Spinal cord (tissue), 10 donors: Measurements from ENCODE around the gene MRPL53. TPM values are rescaled to one million over a fixed set of nuclear protein-coding genes. Genes with fewer than 3 reads are reported as not detected.
"Not testable (repeated sequence)": the region's sequence is repeated elsewhere in the genome, so short reads cannot be mapped to it uniquely, and the experiment has no call there.

Source experiments
- DNase-seq, 6 donors: peaks; one replicate each; pipeline versions ENCODE4 v3.0.0 to v3.0.0-alpha.2; 2013 to 2015; ENCODE audit warnings: low spot score in 6 of 6, low read depth in 4 of 6
- H3K27ac ChIP-seq: one replicate; pipeline ENCODE4 v1.5.1; 2013; ENCODE audit warnings: low read depth, low read length, control low read depth
- H3K27me3 ChIP-seq: one replicate; pipeline ENCODE4 v1.6.1; 2013; ENCODE audit warnings: low read length; ENCODE audit not compliant: control insufficient read depth, insufficient read depth
- H3K36me3 ChIP-seq: one replicate; pipeline ENCODE4 v1.6.1; 2013; ENCODE audit warnings: low read length; ENCODE audit not compliant: control insufficient read depth, insufficient read depth
- H3K4me1 ChIP-seq: one replicate; pipeline ENCODE4 v1.6.1; 2013; ENCODE audit warnings: low read length; ENCODE audit not compliant: control insufficient read depth, insufficient read depth
- H3K4me3 ChIP-seq: one replicate; pipeline ENCODE4 v1.5.1; 2013; ENCODE audit warnings: low read depth, low read length, control low read depth
- H3K9me3 ChIP-seq: one replicate; pipeline ENCODE4 v1.6.1; 2013; ENCODE audit warnings: low read length; ENCODE audit not compliant: control insufficient read depth, insufficient read depth
- WGBS: methylation state at CpG from one replicate; pipeline ENCODE4 v1.1.5; 2013; ENCODE audit warnings: missing lambda C conversion rate; ENCODE audit not compliant: insufficient coverage; 5-methylcytosine and 5-hydroxymethylcytosine counted together
- polyA plus RNA-seq, 2 donors: library from polyadenylated mRNA; unstranded; fragments of 120-200 nt; gene quantifications; one replicate each; pipeline ENCODE4 v1.2.1, GENCODE V29; 2013; ENCODE audit not compliant: insufficient read length in 2 of 2
- total RNA-seq, 2 donors: library from RNA; depleted of rRNA in 1 of 2; stranded (reverse); fragments of 120-200 nt in 1 of 2; fragments of >200 nt in 1 of 2; gene quantifications; one replicate each; pipeline versions ENCODE4 v1.2.3 to v1.2.4, GENCODE V29; 2013 to 2014
- donor health status: healthy.

Gene MRPL53
- total and polyA plus RNA-seq, 4 donors = 12.7 to 80.6 (median 54.5) TPM

GRCh38 chr2:74495440-74495839, 23.0 kb upstream of the MRPL53 start:
- Histone ChIP-seq H3K36me3 (peaks cover 42% of the 10 kb centered on the region), H3K9me3 (no peaks in the 10 kb centered on the region), H3K27me3 (peaks cover 43% of the 10 kb centered on the region), H3K27ac (no peak overlapping the region), H3K4me1 (peaks cover 30% of the 10 kb centered on the region), H3K4me3 (no peak overlapping the region)
- DNase-seq = no peak
- WGBS = no CpG with 5 or more reads among the region's 1 CpG

GRCh38 chr2:74493546-74493945, 21.1 kb upstream of the MRPL53 start:
- H3K36me3 ChIP-seq = peaks cover 61% of the 10 kb centered on the region
- H3K27me3 ChIP-seq = peaks cover 24% of the 10 kb centered on the region
- H3K4me3 ChIP-seq = no peak overlapping the region
- H3K9me3 ChIP-seq = no peaks in the 10 kb centered on the region
- H3K4me1 ChIP-seq = peaks cover 12% of the 10 kb centered on the region
- DNase-seq = no peak
- WGBS = 97% methylated on average over 3 of the region's 3 CpGs
- no peak overlapping the region for H3K27ac ChIP-seq

- H3K27me3 ChIP-seq = peaks cover 7% of the 10 kb centered on the region
- no peak overlapping the region for H3K27ac ChIP-seq
- H3K4me3 ChIP-seq = no peak overlapping the region
- WGBS = 98% methylated on average over 12 of the region's 12 CpGs
- peaks cover 63% of the 10 kb centered on the region for H3K36me3 ChIP-seq
- H3K9me3 ChIP-seq = no peaks in the 10 kb centered on the region
- H3K4me1 ChIP-seq = no peaks in the 10 kb centered on the region
- no peak for DNase-seq
These were observed 19.4 kb upstream of the MRPL53 start for GRCh38 chr2:74491648-74492544.

GRCh38 chr2:74489906-74490305, 17.4 kb upstream of the MRPL53 start:
- no peaks in the 10 kb centered on the region for H3K4me1 ChIP-seq
- WGBS = 96% methylated on average over 4 of the region's 9 CpGs
- no peak for DNase-seq
- no peaks in the 10 kb centered on the region for H3K9me3 ChIP-seq
- peaks cover 73% of the 10 kb centered on the region for H3K36me3 ChIP-seq
- H3K27ac ChIP-seq = no peak overlapping the region
- no peak overlapping the region for H3K4me3 ChIP-seq
- no peaks in the 10 kb centered on the region for H3K27me3 ChIP-seq

- Histone ChIP-seq H3K36me3 (peaks cover 68% of the 10 kb centered on the region), H3K9me3 (no peaks in the 10 kb centered on the region), H3K4me3 (no peak overlapping the region), H3K27ac (no peak overlapping the region), H3K27me3 (no peaks in the 10 kb centered on the region), H3K4me1 (peaks cover 4% of the 10 kb centered on the region)
- DNase-seq = no peak
- 86% methylated on average over 6 of the region's 9 CpGs for WGBS
These were observed 16.4 kb upstream of the MRPL53 start for GRCh38 chr2:74488643-74489481.

GRCh38 chr2:74486141-74486540, 13.7 kb upstream of the MRPL53 start:
- WGBS = 100% methylated on average over 1 of the region's 2 CpGs
- Histone ChIP-seq H3K4me3 (no peak overlapping the region), H3K9me3 (no peaks in the 10 kb centered on the region), H3K27ac (no peak overlapping the region), H3K36me3 (peaks cover 50% of the 10 kb centered on the region), H3K27me3 (no peaks in the 10 kb centered on the region), H3K4me1 (peaks cover 22% of the 10 kb centered on the region)
- no peak for DNase-seq

GRCh38 chr2:74483675-74484164, 11.2 kb upstream of the MRPL53 start:
- H3K27me3 ChIP-seq, H3K9me3 ChIP-seq, DNase-seq: not testable (repeated sequence)
- Histone ChIP-seq H3K4me1 (peaks cover 29% of the 10 kb centered on the region), H3K36me3 (peaks cover 45% of the 10 kb centered on the region), H3K27ac (peak overlapping the region; percentile 93), H3K4me3 (peak overlapping the region; percentile 91)
- WGBS = 77% methylated on average over 14 of the region's 19 CpGs

GRCh38 chr2:74482801-74483674, 10.6 kb upstream of the MRPL53 start, which contains the start of the genes CCDC142 and TTC31:
CCDC142 (minus strand) TSS chr2:74482998; CDS start chr2:74482837, 161 bp downstream.
TTC31 (plus strand) TSS chr2:74483081; CDS start chr2:74483096, 15 bp downstream.
- peaks cover 44% of the 10 kb centered on the region for H3K36me3 ChIP-seq
- no peaks in the 10 kb centered on the region for H3K9me3 ChIP-seq
- H3K27ac ChIP-seq = peak within 1 kb of the TSS; percentile 93
- peak within 1 kb of the TSS; percentile 91 for H3K4me3 ChIP-seq
- DNase-seq = peak; percentile 92 to 99 (median 96)
- H3K4me1 ChIP-seq = peaks cover 29% of the 10 kb centered on the region
- under 1% methylated on average over 48 of the region's 50 CpGs for WGBS
- no peaks in the 10 kb centered on the region for H3K27me3 ChIP-seq
